ENCODE data around the gene ENPP3. TPM values are rescaled to one million over a fixed set of nuclear protein-coding genes. Genes with fewer than 3 reads are reported as not detected.

ENPP3 gene
- 0.89 TPM in 1 of 2 replicates, not detected in the other for total RNA-seq (2014; rRNA removed; shearing (Covaris generic))

DNA sequence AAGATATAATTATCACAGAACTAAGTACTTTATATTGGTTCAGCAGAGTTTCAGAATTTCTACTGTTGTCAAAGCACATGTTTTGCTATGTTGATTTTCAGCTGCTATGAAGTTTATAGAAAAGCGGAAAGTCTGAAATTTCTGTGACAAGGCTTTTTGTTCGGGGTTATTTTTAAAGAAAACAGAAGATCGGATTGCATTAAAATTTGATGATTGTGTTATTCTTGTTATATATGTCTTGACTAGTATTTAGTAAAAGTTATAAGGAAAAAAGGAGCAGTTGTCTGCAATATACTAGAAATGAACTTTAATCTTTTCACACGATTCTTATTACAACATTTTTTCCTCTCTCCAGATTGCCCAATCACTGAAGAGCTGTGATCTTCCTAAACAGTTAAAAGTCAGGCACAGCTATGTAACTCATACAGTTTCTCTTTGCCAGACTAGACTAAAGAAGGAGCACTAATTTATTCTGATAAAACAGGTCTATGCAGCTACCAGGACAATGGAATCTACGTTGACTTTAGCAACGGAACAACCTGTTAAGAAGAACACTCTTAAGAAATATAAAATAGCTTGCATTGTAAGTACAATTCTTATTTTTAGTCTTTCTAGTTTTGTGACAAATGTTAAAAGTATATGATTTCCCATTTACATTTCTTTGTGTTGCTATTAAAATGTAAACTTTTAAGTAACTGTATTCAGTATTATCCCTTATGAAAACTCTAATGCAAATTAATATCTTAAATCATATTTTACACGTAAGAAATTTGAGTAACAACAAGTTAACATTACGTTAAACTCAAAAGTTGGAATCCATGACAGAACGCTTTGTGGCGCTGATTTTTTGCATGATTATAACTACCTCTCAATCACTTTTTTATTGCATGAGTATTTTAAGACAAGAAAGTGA, at the start of gene ENPP3:
TSS of gene ENPP3 (plus strand) at position 423 of the 913 bp plus-strand sequence. CDS start at position 506, 83 bp downstream.
- no peak for DNase-seq (ENCODE audit: low spot score)

GRCh38 chr6:131587909-131588308, 49.2 kb upstream of the ENPP3 start:
- no peak for DNase-seq (ENCODE audit: low spot score)

DNA sequence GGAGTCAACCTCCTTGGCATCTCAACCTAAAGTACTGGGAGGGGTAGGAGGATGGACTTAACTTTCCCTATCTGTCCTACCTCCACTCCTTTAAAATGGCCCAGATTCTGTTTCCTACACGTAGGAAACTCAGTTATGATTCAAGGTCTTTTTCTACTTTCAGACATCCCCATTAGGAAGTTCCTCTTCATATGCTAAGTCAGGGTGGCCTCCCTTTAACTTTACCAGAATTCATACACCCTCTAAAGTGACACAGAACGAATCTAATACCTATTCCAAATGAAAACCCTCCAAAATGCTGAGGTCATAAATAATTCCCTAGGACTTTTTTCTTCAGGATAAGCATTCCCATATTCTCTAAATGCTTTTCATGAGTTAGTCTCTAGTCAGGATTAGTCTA, 48.5 kb upstream of the ENPP3 start:
- DNase-seq (ENCODE audit: low spot score) = no peak

DNA sequence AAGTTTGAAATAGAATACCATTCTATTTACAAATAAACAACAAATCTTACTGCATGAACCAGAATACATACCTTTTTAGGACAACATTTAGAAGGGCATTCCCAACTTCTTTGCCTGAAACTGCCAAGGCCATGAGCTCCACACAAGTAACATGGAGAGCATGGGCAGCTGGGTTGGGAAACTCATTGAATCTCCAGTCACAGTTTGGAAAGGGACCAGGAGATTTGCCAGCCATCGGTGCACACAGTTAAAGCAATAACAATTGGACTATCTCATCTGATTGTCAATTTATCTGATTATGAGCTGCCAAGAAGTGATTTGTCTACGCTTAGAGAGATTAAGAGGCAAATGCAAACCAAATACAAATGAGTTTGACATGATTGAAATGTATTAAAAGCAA, 44.2 kb upstream of the ENPP3 start:
- no peak for DNase-seq (ENCODE audit: low spot score)

GRCh38 chr6:131594074-131594473, 43.0 kb upstream of the ENPP3 start:
- DNase-seq (ENCODE audit: low spot score) = no peak

- DNase-seq (ENCODE audit: low spot score) = no peak
Observed at GRCh38 chr6:131597446-131597845, 39.7 kb upstream of the ENPP3 start.

DNA sequence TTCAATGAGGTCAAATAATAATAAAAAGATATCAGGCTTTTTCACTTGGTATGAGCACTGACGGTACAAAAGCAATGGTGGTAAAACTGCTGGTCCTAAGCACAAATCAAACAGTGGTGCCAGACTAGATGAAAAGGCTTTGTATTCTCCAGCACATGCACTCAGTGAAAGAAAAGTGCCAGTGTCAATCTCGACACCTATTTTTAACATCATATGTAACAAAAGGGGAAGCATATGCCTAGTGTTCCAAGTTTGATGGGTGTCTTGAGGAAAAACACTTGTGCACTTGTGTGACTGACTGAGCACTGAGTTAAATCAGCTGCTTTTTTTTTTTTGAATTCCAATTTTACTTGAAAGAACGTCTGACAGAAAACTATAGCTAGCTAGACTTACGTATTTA, 36.4 kb upstream of the ENPP3 start:
- DNase-seq (ENCODE audit: low spot score) = no peak

- DNase-seq (ENCODE audit: low spot score) = peak; percentile 63
Observed at GRCh38 chr6:131602781-131603312, 34.3 kb upstream of the ENPP3 start.

GRCh38 chr6:131613296-131613925, 23.7 kb upstream of the ENPP3 start:
- DNase-seq (ENCODE audit: low spot score) = no peak

DNA sequence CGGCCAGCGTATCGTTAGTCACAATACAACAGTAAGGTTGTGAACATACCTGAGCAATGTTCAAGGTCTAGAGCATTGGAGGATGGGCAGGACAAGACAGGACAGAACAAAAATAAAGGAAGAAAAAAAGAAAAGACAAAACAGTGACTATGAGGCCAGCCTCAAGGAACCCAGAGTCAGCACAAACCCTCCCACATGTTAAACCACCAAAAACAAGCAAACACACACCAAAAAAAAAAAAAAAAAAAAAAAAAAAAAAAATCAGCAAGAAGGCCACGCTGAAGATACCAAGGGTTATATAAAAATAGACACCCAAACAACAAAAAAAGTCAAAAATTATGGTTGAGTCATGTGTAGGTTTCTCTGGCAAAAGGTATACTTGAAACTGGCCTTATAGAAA, 21.8 kb upstream of the ENPP3 start:
- no peak for DNase-seq (ENCODE audit: low spot score)

DNA sequence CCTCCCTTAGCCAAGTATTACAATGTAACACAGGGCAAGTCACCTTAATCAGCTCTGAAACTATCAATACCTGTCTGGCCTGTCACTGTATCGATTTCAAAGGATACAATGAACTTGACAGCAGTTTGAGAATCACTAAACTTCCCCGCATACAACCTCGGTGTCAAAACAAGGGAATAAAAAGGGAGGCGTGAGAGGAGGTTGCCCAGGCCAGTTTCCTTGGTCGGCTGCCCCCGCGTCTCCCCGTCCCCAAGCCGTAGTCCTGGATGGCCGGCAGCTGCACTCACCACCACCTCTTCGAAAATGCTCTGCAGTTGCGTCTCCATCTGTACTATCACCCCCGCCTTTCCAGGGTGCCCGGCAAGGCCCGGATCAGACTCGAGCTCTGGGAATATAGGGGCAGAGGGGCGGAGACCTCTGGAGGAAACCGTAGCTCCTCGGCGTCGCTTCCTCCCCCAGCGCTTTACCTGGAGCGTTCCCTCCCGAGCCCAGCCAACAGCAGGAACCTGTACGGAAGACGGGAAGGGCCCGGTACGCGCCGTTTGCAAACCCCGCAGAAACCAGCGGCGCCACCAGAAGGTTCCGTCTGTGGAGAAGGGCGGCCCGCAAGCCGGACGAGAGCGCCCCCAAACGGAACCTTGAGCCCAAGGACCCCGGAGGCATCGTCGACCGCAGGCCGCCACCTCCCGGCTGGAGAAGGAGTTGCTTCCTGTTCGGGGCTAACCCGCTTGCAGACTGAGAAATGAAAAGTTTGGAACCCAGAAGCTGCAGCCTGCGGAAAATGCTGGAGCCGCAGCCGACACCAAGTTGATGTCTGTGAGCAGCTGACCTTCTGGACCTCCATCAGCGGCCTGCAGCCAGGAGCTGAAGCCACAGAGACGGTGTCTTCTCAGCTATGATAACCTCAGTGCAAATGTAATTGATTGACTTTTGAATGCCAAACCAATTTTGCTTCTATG, 9.1 kb upstream of the ENPP3 start, which contains the start of gene MED23:
TSS of gene MED23 (minus strand) at position 519 of the 959 bp plus-strand sequence. CDS start at position 326, 193 bp downstream.
- DNase-seq (ENCODE audit: low spot score) = peak; percentile 87

- DNase-seq (ENCODE audit: low spot score) = no peak
Observed at GRCh38 chr6:131628726-131629125, 8.4 kb upstream of the ENPP3 start.

DNA sequence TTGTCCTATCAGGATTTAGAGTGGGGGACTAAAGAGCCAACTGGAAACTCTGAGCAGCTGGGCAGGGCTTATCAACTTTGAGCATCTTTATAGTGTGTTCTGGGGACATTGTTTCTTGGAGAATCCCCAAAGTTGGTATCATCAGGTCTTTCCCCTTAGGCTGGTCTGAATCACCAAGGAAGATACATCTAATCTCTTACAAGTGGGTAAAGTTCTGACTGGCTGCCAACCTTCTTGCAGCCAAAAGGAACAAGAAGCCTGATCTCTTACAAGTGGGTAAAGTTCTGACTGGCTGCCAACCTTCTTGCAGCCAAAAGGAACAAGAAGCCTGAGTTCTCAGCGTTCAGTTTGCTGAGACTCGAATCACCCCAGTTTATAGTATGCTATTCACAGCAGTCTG, 7.5 kb upstream of the ENPP3 start:
- DNase-seq (ENCODE audit: low spot score) = no peak

- no peak for DNase-seq (ENCODE audit: low spot score)
Observed at GRCh38 chr6:131631625-131632289, 5.3 kb upstream of the ENPP3 start.

- DNase-seq (ENCODE audit: low spot score) = no peak
Observed at GRCh38 chr6:131635384-131636340, 1.4 kb upstream of the ENPP3 start.

DNA sequence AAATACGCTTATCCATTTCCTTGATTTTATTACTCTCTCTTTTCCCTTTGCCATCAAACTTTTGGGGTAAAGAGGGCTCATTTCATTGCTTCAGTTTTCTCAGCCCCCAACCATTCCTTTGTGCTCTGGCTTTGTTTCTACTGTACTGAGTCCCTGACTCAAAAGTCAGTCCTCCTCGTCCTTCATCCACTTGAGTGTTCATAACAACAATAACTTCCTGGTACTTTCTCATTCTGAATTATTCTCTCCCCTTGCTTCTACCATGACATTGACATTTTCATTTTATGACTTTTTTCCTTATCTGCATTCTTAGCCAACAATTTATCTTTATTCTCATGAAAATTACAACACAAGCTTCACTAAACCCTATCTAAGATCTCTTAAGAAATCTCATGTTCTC, 911 bp downstream of the ENPP3 start:
- DNase-seq (ENCODE audit: low spot score) = no peak

DNA sequence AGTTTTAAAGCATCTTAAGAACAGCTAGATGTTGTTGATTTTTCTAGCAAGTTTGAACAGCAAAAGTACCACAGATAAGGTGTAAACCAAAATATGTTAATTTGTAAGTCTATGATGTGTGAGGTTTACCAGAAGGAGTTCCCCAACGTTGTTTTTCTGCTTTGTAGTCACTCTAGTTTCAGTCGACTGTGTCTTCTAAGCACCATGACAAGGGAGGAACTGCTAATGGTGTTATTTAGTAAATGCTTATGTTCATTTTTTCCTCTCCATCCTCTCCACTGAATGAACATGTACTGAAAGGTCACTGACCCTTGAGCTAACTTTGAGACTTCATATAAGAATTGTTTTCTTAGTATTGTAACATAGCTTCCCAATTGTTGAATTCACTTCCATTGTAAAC, 3.0 kb downstream of the ENPP3 start:
- no peak for DNase-seq (ENCODE audit: low spot score)

DNA sequence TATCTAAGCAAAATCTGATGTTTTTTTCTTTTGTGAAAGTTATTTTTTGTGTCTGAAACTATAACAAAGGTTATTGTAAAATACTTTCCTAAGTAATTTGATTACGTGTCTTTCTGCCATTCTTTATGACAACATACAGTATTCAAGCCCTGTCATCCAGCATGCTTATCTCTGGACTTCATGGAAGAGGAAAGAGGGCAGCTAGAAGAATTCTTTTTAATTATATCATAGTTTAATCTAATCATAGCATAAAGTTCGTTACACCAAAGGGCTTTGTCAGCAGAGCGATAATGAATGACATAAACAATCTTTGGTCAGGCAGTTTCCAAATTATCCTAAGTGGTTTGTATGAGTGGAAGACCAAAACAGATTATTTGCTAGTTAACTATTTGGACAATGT, 3.5 kb downstream of the ENPP3 start:
- DNase-seq (ENCODE audit: low spot score) = no peak

GRCh38 chr6:131641554-131641953, 4.5 kb downstream of the ENPP3 start:
- DNase-seq (ENCODE audit: low spot score) = no peak

GRCh38 chr6:131642565-131642964, 5.5 kb downstream of the ENPP3 start:
- DNase-seq (ENCODE audit: low spot score) = no peak
